Liver (tissue), 9 donors: Measurements from ENCODE around the gene BRD1. TPM values are rescaled to one million over a fixed set of nuclear protein-coding genes. Genes with fewer than 3 reads are reported as not detected.

Experiments used
- DNase-seq: peaks from one replicate; pipeline ENCODE4 v3.0.0-alpha.2; 2017; ENCODE audit warnings: low spot score
- H3K27ac ChIP-seq, 2 donors: one replicate each; pipeline ENCODE4 v1.7.0; 2013; ENCODE audit warnings: inconsistent platforms in 2 of 2, low read length in 2 of 2, control low read depth in 1 of 2, low read depth in 1 of 2, mild to moderate bottlenecking in 1 of 2
- H3K27me3 ChIP-seq, 4 donors: one replicate each; pipeline versions ENCODE4 v1.6.1 to v1.7.0; 2013; ENCODE audit warnings: low read length in 3 of 4, inconsistent platforms in 1 of 4, mild to moderate bottlenecking in 1 of 4, moderate library complexity in 1 of 4; ENCODE audit not compliant: control insufficient read depth in 4 of 4, insufficient read depth in 4 of 4
- H3K36me3 ChIP-seq, 4 donors: one replicate each; pipeline versions ENCODE4 v1.6.1 to v1.7.0; 2013; ENCODE audit warnings: low read length in 3 of 4, mild to moderate bottlenecking in 3 of 4, low read depth in 1 of 4, moderate library complexity in 1 of 4; ENCODE audit not compliant: control insufficient read depth in 4 of 4, insufficient read depth in 3 of 4
- H3K4me1 ChIP-seq, 4 donors: one replicate each; pipeline versions ENCODE4 v1.6.1 to v1.7.0; 2013; ENCODE audit warnings: low read length in 3 of 4, mild to moderate bottlenecking in 3 of 4, moderate library complexity in 1 of 4; ENCODE audit not compliant: control insufficient read depth in 4 of 4, insufficient read depth in 4 of 4
- H3K4me3 ChIP-seq, 3 donors: one replicate each; pipeline versions ENCODE4 v1.6.1 to v1.7.0; 2013; ENCODE audit warnings: low read length in 3 of 3, control low read depth in 1 of 3, low read depth in 1 of 3, mild to moderate bottlenecking in 1 of 3
- H3K9ac ChIP-seq, 2 donors: one replicate each; pipeline ENCODE4 v1.7.0; 2013; ENCODE audit warnings: low read length in 2 of 2, mild to moderate bottlenecking in 2 of 2, moderate library complexity in 2 of 2, control low read depth in 1 of 2, low read depth in 1 of 2
- H3K9me3 ChIP-seq, 4 donors: one replicate each; pipeline versions ENCODE4 v1.6.1 to v1.7.0; 2013; ENCODE audit warnings: low read length in 3 of 4; ENCODE audit not compliant: control insufficient read depth in 4 of 4
- CTCF ChIP-seq: fragments of 150-350 bp; IDR thresholded peaks from 2 replicates; pipeline ENCODE4 v1.5.1; 2017; ENCODE audit warnings: improper control_type of control experiment, low read depth, low read length; ENCODE audit not compliant: missing input control
- EGR1 ChIP-seq, 2 donors: IDR thresholded peaks; 2 replicates each; pipeline ENCODE4 v1.6.1; 2016 to 2018; ENCODE audit warnings: antibody characterized with exemption in 2 of 2, low read depth in 2 of 2
- FOXA1 ChIP-seq: IDR thresholded peaks from 2 replicates; pipeline ENCODE4 v1.6.1; 2016; ENCODE audit warnings: antibody characterized with exemption
- GABPA ChIP-seq, 2 donors: IDR thresholded peaks in 1 of 2; conservative IDR thresholded peaks in 1 of 2; 2 replicates each; pipeline ENCODE4 v1.6.1; 2016; ENCODE audit warnings: antibody characterized with exemption in 2 of 2, mild to moderate bottlenecking in 1 of 2, moderate library complexity in 1 of 2
- HNF4G ChIP-seq: IDR thresholded peaks from 2 replicates; pipeline ENCODE4 v1.6.1; 2016; ENCODE audit warnings: antibody characterized with exemption
- JUND ChIP-seq, 2 donors: IDR thresholded peaks; 2 replicates each; pipeline ENCODE4 v1.6.1; 2016; ENCODE audit warnings: antibody characterized with exemption in 2 of 2
- NR2F2 ChIP-seq: IDR thresholded peaks from 2 replicates; pipeline ENCODE4 v1.6.1; 2016; ENCODE audit warnings: antibody characterized with exemption
- RAD21 ChIP-seq, 2 donors: IDR thresholded peaks; 2 replicates each; pipeline ENCODE4 v1.6.1; 2016; ENCODE audit warnings: antibody characterized with exemption in 2 of 2, mild to moderate bottlenecking in 2 of 2
- REST ChIP-seq: IDR thresholded peaks from 2 replicates; pipeline ENCODE4 v1.6.1; 2016; ENCODE audit warnings: antibody characterized with exemption, mild to moderate bottlenecking
- RXRA ChIP-seq, 2 donors: IDR thresholded peaks; 2 replicates each; pipeline ENCODE4 v1.6.1; 2017 to 2018; ENCODE audit warnings: antibody characterized with exemption in 2 of 2, mild to moderate bottlenecking in 1 of 2
- TAF1 ChIP-seq: conservative IDR thresholded peaks from 2 replicates; pipeline ENCODE4 v1.6.1; 2016; ENCODE audit warnings: antibody characterized with exemption, mild to moderate bottlenecking
- YY1 ChIP-seq: IDR thresholded peaks from 2 replicates; pipeline ENCODE4 v1.6.1; 2016; ENCODE audit warnings: antibody characterized with exemption, mild to moderate bottlenecking
- ZBTB33 ChIP-seq: IDR thresholded peaks from 2 replicates; pipeline ENCODE4 v1.6.1; 2016; ENCODE audit warnings: antibody characterized with exemption
- WGBS: extraction: QIAGEN DNeasy Blood & Tissue Kit; methylation state at CpG from one replicate; pipeline ENCODE4 v1.1.7; 2013; 5-methylcytosine and 5-hydroxymethylcytosine counted together
- polyA plus RNA-seq, 2 donors: library from polyadenylated mRNA; stranded (reverse) in 1 of 2; unstranded in 1 of 2; fragments of 200-250 nt in 1 of 2; fragments of >200 nt in 1 of 2; fragmentation: Nextera tagmentation in 1 of 2; extraction: Ambion mirVana in 1 of 2; gene quantifications; one replicate each; pipeline versions ENCODE4 v1.2.1 to v1.2.3, GENCODE V29; 2013 to 2015
- total RNA-seq, 2 donors: library from RNA; depleted of rRNA; stranded (reverse); fragments of >200 nt; gene quantifications; one replicate each; pipeline ENCODE4 v1.2.3, GENCODE V29; 2014
- TF ChIP-seq, protein P1 (sequence below): IDR thresholded peaks from 2 replicates; pipeline ENCODE4 v1.6.1; 2016; ENCODE audit warnings: antibody characterized with exemption
- TF ChIP-seq, protein P2 (sequence below): IDR thresholded peaks from 2 replicates; pipeline ENCODE4 v1.6.1; 2016; ENCODE audit warnings: antibody characterized with exemption
- donor health status: healthy.
- donor health status: healthy.
- donor health status: healthy.
- donor health status: healthy.
- donor health status: healthy.

BRD1 gene
- total and polyA plus RNA-seq, 4 donors = 3.3 to 20.7 (median 11.6) TPM

DNA sequence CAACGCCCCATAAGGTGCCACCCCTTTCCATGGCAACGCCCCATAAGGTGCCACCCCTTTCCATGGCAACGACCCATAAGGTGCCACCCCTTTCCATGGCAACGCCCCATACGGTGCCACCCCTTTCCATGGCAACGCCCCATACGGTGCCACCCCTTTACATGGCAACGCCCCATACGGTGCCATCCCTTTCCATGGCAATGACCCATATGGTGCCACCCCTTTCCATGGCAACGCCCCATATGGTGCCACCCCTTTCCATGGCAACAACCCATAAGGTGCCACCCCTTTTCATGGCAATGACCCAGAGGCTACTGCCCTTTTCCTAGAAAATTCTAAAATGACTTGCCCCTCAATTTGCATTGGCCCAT, 72.1 kb downstream of the BRD1 start (continued):
- no peak for TF ChIP-seq CTCF
- TF ChIP-seq, protein P1, sequence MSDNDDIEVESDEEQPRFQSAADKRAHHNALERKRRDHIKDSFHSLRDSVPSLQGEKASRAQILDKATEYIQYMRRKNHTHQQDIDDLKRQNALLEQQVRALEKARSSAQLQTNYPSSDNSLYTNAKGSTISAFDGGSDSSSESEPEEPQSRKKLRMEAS = no peak
- no peak for TF ChIP-seq EGR1 (IDR thresholded peaks at IDR 0.05; ENCODE audit: low read depth in 2 of 2)
- TF ChIP-seq YY1 = no peak

DNA sequence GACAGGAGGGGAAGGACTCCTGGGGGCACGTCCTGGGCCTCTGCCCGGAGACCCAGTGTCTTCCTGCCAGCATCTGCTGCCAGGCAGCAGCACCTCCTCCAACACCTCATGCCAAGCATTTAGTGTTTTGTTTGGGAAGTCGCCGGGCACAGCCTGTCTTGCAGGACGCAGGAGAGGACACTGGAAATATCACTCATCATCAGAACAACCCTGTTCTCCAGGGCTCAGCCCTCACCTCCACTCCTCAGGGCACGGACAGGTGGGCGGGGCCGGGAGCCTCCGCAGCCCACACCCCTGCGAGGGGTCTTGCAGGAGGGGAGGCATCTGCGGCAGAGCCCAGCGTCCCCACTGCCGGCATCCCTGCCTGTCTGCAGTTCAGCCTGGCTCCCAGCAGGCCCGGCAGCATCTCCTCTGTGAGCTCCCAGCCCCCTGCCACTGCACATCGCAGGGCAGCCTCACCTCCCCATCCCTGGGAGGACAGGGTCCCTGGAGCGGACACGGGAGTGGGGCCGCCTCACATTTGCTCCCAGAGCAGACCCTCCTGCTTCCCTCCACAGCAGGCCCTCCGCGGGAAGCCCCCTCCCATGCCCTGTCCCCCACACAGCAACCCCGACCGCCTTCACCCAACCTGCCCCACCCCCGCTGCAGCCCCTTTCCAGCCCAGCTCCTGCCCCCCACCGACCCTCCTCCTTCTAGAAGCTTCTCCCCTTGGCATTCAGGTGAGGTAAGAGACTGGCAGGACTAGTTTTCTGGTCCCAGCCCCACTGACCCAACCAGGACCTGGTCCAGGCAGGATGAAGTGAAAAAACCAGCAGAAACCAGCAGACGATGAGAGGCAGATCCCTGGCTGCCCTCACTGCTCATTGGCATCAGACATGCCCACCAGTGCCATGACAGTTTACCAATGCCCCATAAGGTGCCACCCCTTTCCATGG, 72.7 kb downstream of the BRD1 start:
- Histone ChIP-seq H3K27ac (no peak overlapping the region), H3K4me3 (no peak overlapping the region), H3K9ac (no peak overlapping the region), H3K9me3 (no peaks in the 10 kb centered on the region), H3K27me3 (peaks cover 0 to 2% (median 0%) of the 10 kb centered on the region in 4 donors), H3K36me3 (no peaks in the 10 kb centered on the region), H3K4me1 (no peaks in the 10 kb centered on the region)
- WGBS = 68% methylated on average over 25 of the region's 25 CpGs
- DNase-seq = no peak
- TF ChIP-seq ZBTB33 (no peak), REST (no peak), NR2F2 (no peak), RAD21 (IDR thresholded peaks at IDR 0.05) (no peak)

GRCh38 chr22:49753961-49754695, 73.5 kb downstream of the BRD1 start:
- Histone ChIP-seq H3K27me3 (peaks cover 0 to 2% (median 0%) of the 10 kb centered on the region in 4 donors), H3K4me3 (no peak overlapping the region), H3K9me3 (no peaks in the 10 kb centered on the region), H3K4me1 (no peaks in the 10 kb centered on the region), H3K27ac (no peak overlapping the region), H3K36me3 (no peaks in the 10 kb centered on the region), H3K9ac (no peak overlapping the region)
- whole genome bisulfite sequencing = 83% methylated on average over 20 of the region's 20 CpGs
- no peak for DNase-seq
- TF ChIP-seq JUND (IDR thresholded peaks at IDR 0.05) (no peak), RXRA (IDR thresholded peaks at IDR 0.05) (no peak), CTCF (no peak), GABPA (IDR thresholded peaks at IDR 0.05 in 1 of 2, conservative IDR thresholded peaks at IDR 0.05 in 1 of 2) (no peak), HNF4G (no peak), RAD21 (IDR thresholded peaks at IDR 0.05) (no peak), ZBTB33 (no peak), TAF1 (no peak), FOXA1 (no peak)
- TF ChIP-seq, protein P2, sequence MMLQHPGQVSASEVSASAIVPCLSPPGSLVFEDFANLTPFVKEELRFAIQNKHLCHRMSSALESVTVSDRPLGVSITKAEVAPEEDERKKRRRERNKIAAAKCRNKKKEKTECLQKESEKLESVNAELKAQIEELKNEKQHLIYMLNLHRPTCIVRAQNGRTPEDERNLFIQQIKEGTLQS = no peak
